GM21529 (cell line): ENCODE measurements around the gene BRINP3.

Experiments
- ATAC-seq: cut with Tn5 transposase; IDR thresholded peaks from one replicate; pipeline ENCODE4 v1.9.1; 2021; ENCODE audit not compliant: unreplicated experiment

BRINP3 gene

DNA sequence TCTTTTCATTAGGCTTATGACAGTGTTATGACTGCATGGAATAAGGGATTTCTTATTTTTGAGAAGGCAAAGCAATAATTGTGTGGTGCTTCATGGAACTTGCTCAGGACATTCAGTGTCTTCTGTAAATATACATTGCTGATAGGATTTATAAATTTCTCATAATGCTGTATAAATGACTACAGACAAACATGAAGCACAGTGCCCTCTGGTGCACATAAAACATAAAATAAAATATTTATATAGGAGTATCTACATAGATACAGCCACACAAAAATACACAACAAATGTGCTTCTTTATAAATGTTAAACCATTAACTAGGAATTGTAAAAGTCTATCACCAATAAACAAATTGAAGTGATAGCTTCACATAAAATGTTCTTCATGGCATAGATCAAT lies 24.1 kb downstream of the BRINP3 start:
- no peak for ATAC-seq

DNA sequence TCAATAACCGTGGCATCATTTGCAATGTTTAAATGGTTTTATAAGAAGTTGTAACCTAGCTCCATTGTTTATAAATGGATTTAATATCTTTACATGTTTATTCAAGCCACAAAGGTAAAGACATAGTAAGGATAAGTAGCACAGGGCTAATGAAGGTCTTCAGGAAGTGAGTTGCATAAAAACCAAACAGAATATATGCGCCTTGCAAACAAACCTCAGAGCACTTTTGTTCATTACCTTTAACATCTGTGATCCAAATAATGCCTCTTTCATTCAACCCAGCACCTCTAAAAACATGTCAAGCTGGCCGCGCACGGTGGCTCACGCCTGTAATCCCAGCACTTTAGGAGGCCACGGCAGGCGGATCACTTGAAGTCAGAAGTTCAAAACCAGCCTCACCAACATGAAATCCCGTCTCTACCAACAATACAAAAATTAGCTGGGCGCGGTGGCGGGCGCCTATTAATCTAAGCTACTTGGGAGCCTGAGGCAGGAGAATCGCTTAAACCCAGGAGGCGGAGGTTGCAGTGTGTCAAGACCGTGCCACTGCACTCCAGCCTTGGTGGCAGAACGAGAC lies 25.3 kb downstream of the BRINP3 start:
- ATAC-seq = no peak

DNA sequence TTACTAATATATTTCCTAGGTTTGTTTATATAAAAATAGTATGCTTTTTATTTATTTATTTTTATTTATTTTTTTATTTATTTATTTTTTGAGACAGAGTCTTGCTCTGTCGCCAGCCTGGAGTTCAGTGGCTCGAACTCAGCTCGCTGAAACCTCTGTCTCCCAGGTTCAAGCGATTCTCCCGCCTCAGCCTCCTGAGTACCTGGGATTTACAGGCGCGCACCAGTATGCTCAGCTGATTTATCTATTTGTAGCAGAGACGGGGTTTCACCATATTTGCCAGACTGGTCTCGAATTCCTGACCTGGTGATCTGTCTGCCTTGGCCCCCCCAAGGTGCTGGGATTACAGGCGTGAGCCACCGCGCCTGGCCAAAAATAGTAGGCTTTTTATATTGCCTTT lies 33.2 kb downstream of the BRINP3 start:
- no peak for ATAC-seq

DNA sequence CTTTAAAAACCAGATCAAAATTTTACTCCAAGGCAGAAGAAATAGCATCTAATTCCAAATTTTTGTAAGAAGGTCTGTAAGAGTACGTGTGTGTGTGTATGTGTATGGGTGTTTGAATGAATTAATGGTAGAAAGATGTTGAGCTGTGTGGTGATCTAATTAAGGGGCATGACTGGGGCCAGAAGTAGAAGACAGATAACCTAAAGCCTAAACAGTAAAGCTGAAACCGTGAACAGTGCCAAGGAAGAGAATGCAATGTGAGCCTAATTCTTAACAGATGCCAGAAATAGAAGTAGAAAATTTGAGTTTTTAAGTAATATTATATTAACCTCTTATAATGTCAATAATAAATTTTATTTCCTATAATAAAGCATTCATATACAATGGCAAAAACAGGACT lies 38.2 kb downstream of the BRINP3 start:
- no peak for ATAC-seq

DNA sequence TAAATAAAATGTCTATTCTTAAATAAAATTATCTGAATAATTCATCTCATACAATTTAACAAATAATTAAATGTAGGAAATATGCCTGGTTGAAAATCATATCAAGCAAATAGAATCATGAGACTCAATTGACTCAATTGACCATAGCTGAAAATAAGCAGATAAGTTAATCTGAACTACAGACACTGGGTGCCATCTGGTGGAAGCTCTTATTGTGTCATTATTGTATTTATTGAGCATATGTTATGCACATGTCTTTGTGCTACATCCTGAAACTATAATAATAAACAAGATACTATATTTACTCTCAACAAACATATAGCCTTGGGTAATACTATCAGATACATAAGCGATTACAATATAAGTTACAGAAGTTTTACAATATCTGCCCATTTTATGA lies 41.0 kb downstream of the BRINP3 start:
- ATAC-seq = no peak

DNA sequence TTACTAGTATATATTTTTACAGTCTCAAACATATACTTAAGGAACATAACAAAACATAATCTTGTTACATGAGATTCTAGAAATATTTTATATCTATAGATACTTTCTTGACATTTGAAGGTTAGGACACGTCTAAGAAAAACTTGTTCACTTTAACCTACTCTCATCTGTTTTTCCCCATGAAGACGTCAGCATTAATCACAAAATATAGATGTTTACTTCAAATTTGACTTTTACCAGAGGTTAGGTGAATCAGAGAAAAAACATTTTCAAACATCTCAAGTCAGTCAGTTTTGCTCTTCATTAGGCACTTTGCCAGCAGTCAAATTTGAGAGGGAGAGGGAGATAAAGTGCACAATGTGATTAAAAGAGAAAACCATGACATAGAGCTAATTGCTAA lies 47.7 kb downstream of the BRINP3 start:
- ATAC-seq = no peak

DNA sequence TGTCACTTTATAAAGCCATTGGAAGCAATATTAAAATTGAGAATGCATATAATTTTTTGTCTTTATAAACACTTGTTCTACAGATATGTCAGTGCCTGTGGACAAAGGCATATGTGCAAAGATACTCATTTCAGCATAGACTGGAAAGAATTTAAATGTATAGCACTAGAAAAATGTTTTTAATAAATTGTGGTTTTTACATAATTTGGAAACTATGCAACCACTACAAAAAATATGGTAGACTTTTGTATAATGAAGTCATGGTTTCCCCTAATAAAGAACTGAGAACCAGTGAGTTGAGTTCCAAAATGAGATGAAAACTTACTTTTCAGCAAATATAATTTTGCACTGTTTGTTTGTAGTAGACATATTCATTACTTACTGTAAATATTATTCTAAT lies 48.5 kb downstream of the BRINP3 start:
- ATAC-seq = no peak

DNA sequence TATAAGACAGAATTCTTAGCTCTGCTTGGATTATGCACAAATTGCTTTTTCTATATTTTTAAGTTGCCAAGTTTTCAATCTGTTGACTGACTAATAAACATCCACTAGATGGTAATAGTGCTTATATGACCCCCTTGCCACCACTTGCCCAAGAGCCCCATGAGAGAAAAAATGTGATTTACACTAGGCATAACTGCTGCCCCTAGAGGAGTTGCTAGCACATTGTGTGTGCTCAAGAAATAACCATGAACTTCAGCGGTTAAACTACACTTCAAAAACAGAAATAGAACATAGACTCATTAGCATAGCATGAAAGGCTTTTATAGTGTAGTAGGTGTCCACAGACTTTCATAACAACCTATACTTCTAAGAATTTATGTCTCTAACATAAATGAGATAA lies 61.4 kb downstream of the BRINP3 start:
- ATAC-seq = no peak

DNA sequence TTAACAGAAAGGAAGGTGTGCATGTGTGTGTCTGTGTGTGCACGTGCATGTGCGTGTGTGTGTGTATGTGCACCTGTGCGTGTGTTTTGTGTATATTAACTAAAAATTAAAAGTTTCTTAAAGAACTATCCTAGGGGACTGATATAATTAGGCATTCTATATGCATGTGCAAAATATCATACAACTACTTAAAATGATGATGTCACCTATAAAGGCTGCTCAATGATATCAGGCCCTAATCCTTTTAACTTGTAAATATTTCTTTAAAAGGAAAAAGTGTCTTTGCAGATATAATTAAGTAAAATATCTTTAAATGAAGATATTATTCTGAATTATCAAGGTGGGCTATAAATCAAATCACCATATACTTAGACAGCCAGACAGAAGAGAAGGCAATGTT lies 64.5 kb downstream of the BRINP3 start:
- ATAC-seq = no peak

DNA sequence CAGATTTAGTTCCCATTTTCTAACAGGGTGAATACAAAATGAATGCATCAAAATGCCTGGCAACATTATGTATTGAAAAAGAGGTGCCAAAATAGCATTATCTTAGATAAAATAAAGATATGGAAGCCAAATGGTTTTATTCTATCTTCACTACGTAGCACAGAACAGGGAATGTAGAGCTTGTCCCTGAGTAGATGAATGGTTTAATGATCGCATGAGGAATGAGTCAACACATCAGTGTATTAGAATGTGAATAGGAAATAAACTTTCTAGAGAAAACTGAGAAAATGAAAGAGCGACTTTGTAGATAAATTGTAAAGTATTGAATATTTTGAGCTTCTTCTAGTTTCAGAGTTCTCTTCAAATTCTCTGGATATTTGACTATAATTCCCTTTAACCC lies 74.3 kb downstream of the BRINP3 start:
- ATAC-seq = no peak

DNA sequence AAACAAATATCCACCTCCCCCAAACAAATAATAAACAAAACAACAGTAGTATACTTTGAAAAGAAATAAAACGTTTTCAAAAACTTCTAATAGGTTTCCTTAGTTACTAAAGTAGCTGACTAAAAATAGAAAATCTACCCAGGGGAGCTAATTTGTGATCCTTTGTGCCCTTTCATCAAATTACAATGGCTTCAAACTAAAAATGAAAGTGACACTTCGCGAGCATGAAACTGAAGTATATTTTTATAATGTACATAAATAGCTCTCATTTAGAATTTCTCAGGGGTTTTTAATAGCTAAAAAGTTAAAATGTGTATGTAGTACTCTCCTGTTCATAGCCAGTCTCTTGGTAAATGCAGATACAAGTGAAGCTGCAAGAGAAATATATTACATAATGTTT lies 78.4 kb downstream of the BRINP3 start:
- ATAC-seq = no peak

DNA sequence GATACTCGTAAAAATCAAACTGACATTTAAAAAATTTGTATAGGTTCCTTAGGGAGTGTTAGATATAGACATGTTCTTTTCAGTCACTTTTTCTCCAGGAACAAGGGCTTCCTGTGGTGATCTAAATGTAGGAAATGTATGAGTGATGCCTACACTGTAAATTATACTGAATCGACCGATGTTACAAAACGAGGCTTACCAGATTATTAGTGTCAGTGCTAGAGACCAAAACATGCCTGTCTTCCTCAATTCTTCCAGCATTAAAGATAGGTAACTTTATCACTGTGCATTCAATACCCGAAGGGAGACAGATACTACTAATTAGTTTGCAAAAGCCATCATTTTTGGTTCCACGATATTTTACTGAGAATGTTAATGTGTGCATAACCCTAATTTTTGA lies 86.1 kb downstream of the BRINP3 start:
- no peak for ATAC-seq

DNA sequence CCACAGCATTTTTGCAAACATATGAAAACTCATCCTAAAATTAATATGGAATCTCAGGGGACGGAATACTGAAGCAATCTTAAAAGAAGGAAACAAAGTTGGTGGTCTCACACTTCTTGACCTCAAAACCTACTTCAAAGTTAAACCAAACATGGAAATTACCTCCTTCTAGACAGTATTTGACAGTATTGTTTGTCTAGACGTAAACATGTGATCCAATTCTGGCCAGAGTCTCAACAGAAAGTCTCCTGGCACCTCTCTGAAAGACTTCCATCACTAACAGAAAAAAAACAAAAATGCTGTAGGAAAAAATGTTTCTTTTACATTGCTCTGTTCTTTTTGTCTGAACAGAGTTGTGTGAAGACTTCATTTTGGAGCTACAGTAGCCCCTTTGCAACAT lies 99.7 kb downstream of the BRINP3 start:
- ATAC-seq = no peak

DNA sequence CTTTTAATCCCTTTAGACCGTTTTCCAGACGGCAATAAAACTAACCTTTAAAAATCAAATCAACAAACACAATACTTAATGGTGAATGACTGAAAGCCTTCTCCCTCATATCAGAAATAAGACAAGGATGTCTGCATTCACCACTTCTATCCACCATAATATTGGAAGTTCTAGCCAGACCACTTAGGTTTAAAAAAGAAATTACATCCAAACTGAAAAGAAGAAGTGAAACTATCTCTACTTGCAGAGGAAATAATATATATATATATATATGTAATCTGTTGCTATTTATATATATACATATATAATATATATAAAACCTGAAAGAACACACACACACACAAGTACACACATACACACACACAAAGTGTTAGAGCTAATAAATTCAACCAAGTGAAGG lies 100.4 kb downstream of the BRINP3 start:
- no peak for ATAC-seq

DNA sequence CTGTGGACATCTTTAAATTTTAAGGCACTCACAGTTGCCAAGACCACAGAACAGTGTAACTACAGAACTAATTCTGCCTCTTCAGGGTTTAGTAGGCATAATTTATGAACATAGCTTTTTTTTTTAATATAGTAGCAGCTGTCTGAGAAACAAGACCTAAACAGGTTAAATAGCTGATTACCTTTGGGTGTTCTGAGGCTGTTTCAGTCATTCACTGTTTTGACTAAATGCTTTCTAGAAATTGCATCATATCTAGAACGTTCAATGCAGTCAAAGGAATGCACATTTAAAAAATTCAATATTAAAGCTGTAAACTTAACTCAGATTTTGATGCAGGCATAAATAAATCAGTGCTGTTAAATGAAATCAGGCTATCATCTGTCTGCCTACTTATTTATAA lies 101.6 kb downstream of the BRINP3 start:
- no peak for ATAC-seq

DNA sequence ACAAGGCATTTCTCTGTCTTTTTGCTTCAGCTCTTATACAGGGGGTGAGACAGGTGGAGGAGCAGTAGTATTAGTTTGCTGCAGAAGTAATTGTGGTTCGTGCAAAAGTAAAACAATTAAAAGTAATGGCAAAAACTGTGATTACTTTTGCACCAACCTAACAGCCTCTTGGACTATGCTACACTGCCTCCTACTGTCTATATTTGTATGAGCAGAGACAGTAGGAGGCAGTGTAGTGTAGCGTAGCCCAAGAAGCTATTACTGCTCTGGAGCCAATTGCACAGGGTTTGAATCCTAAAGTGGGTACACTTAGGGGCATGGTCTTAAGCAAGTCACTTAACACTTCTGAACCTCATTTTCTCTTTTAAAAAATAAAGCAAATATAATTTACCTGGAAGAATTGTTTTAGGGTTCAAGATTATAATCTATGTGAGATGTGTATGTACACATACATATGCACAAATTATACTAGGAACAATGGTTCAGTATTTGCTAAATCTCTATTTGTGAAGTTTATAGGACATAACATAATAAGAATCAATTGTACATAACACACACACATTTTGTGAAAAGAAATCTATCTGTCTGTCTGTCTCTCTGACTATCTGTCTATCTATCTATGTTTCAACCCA lies 103.8 kb downstream of the BRINP3 start:
- peak; percentile 82 for ATAC-seq

DNA sequence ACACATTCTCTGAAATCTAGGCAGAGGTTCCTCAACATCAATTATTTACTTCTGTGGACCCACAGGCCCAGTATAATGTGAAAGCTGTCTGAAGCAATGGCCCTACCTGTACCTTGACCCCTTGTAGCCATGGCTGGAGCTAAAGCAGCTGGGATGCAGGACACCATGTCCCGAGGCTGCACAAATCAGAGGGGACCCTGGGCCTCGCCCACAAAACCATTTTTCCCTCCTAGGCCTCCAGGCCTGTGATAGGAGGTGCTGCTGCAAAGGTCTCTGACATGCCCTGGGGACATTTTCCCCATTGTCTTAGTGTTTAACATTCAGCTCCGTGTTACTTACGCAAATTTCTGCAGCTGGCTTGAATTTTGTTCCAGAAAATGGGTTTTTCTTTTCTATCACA lies 110.5 kb downstream of the BRINP3 start:
- ATAC-seq = no peak

DNA sequence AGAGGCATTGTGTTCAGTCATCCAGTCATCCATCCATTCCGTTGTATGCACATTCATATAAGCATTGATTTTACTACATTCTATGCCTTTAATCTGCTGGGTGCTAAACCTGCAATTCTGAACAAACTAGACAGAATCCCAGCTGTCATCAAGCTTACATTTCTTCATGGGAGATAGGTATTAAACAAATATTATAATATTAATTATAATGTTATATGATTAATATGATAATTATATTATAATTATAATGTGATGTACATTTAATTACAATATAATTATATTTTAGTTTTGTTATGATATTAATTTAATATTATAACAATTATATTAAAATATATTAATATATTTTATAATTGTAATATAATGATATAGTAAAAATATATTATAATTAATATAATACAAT lies 112.4 kb downstream of the BRINP3 start:
- ATAC-seq = no peak

DNA sequence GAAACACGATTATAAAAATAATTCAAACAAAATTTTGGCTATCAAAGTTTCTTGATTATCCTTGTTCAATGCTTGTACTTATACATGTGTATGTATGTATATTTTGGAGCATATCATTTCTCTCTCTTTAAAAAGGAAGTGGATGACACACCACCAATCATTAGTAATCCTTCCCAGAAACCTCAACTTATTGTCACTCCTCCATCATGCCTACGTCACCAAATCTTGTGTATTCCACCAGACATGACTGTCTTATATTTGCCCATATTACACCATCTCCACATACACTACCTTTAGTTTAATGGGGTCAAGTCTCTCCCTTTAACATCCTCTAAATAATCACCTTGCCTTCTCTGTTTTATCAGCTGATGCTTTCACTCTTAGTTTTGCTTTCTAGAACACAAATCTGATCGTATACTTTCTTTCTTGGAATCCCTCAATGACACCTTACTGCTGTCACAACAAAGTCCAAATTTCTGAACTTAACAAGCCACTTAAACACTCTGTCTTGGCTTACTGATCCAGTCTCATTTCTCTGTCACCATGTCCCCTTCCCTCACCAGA lies 124.0 kb downstream of the BRINP3 start:
- no peak for ATAC-seq

DNA sequence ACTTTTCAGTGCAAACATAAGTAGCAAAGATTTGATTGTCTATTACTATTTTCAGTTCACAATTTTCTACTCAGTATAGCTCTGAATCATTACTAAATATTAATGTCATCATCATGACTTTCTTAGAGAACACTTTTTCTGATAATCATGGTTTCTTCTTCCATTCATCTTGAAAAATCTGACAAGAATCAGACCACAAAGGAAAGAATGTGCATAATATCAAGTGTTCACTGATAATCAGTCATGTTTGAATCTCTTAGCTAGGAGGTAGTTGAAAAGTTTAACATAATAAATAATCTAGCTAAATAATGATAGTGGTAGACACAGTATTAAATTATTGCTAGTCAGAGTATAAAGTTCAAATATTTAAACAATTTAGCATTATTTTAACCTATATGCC lies 133.2 kb downstream of the BRINP3 start:
- ATAC-seq = no peak

DNA sequence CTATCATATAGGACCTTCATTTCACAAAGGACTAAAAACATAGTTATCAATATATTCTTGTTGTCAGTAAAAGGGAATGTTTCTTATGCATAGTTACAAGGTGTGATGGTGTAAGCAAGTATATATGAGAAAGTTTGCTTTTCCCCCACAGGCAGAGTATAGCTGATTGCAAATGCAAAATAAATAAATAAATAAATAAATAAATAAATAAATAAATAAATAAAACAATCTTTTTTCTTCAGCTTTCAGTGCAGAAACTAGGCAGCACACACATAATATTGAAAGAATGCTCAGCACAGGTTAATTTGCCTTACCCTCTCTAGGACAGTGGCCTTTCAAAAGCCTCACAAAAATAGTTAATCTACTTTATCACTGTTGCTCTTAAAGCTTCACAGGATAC lies 138.8 kb downstream of the BRINP3 start:
- ATAC-seq = no peak

DNA sequence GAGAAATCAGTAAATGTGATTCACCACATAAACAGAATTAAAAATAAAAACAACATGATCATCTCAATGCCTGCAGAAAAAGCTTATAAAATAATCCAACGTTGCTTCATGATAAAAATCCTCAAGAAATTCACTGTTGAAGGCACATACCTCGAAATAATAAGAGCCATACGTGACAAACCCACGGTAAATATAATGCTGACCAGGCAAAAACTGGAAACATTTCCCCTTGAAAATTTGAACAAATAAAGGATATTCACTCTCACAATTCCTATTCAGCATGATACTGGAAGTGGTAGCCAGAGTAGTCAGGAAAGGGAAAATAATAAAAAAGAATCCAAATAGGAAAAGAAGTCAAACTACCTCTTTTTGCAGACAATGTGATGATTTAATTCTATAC lies 148.8 kb downstream of the BRINP3 start:
- no peak for ATAC-seq

DNA sequence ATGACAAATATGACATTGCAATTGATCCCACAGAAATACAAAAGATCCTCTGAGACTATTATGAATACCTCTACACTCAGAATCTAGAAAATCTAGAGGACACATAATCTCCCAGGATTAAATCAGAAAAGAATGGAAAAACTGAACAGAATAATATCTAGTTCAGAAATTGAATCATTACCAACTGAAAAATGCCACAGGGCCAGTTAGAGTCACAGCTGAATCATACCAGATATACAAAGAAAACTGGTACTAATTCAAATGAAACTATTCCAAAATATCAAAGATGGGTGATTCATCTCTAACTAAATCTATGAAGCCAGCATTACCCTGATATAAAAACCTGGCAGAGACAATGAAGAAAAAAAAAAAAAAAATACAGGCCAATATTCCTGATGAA lies 149.3 kb downstream of the BRINP3 start:
- no peak for ATAC-seq
